ENCODE measurements around the gene VTCN1.

VTCN1 gene

GRCh38 chr1:117143871-117144270 is 66.9 kb downstream of the VTCN1 start:
- no peaks in the 10 kb centered on the region for H3K9me3 ChIP-seq (ENCODE audit: severe bottlenecking)
- H3K36me3 ChIP-seq: no peaks in the 10 kb centered on the region
- H3K27me3 ChIP-seq (ENCODE audit: insufficient read depth, low read depth, severe bottlenecking): no peaks in the 10 kb centered on the region
- DNase-seq: no peak
- TF ChIP-seq CTCF (IDR thresholded peaks at IDR 0.05; ENCODE audit: low read depth, low read length): no peak
- H3K4me3 ChIP-seq (ENCODE audit: low read depth, low read length): no peak overlapping the region
- no peak overlapping the region for H3K27ac ChIP-seq

- no peak for TF ChIP-seq CTCF (IDR thresholded peaks at IDR 0.05; ENCODE audit: low read depth, low read length)
- Histone ChIP-seq H3K27me3 (ENCODE audit: insufficient read depth, low read depth, severe bottlenecking) (no peaks in the 10 kb centered on the region), H3K27ac (no peak overlapping the region), H3K4me3 (ENCODE audit: low read depth, low read length) (no peak overlapping the region), H3K9me3 (ENCODE audit: severe bottlenecking) (no peaks in the 10 kb centered on the region), H3K36me3 (no peaks in the 10 kb centered on the region)
- no peak for DNase-seq
These were observed 67.6 kb downstream of the VTCN1 start for GRCh38 chr1:117143172-117143571.

- no peaks in the 10 kb centered on the region for H3K9me3 ChIP-seq (ENCODE audit: severe bottlenecking)
- H3K36me3 ChIP-seq: no peaks in the 10 kb centered on the region
- H3K27ac ChIP-seq: no peak overlapping the region
- H3K27me3 ChIP-seq (ENCODE audit: insufficient read depth, low read depth, severe bottlenecking): no peaks in the 10 kb centered on the region
- TF ChIP-seq CTCF (IDR thresholded peaks at IDR 0.05; ENCODE audit: low read depth, low read length): no peak
- no peak for DNase-seq
- H3K4me3 ChIP-seq (ENCODE audit: low read depth, low read length): no peak overlapping the region
These were observed 68.5 kb downstream of the VTCN1 start for GRCh38 chr1:117142200-117142599.

- no peak overlapping the region for H3K27ac ChIP-seq
- H3K27me3 ChIP-seq (ENCODE audit: insufficient read depth, low read depth, severe bottlenecking): no peaks in the 10 kb centered on the region
- no peak for TF ChIP-seq CTCF (IDR thresholded peaks at IDR 0.05; ENCODE audit: low read depth, low read length)
- H3K4me3 ChIP-seq (ENCODE audit: low read depth, low read length): no peak overlapping the region
- DNase-seq: no peak
- no peaks in the 10 kb centered on the region for H3K9me3 ChIP-seq (ENCODE audit: severe bottlenecking)
- H3K36me3 ChIP-seq: no peaks in the 10 kb centered on the region
These were observed 72.2 kb downstream of the VTCN1 start for GRCh38 chr1:117138561-117138960.

GRCh38 chr1:117138106-117138505 is 72.6 kb downstream of the VTCN1 start:
- Histone ChIP-seq H3K27ac (no peak overlapping the region), H3K4me3 (ENCODE audit: low read depth, low read length) (no peak overlapping the region), H3K9me3 (ENCODE audit: severe bottlenecking) (no peaks in the 10 kb centered on the region), H3K36me3 (no peaks in the 10 kb centered on the region), H3K27me3 (ENCODE audit: insufficient read depth, low read depth, severe bottlenecking) (no peaks in the 10 kb centered on the region)
- no peak for TF ChIP-seq CTCF (IDR thresholded peaks at IDR 0.05; ENCODE audit: low read depth, low read length)
- no peak for DNase-seq

- Histone ChIP-seq H3K36me3 (no peaks in the 10 kb centered on the region), H3K27ac (no peak overlapping the region), H3K27me3 (ENCODE audit: insufficient read depth, low read depth, severe bottlenecking) (no peaks in the 10 kb centered on the region), H3K4me3 (ENCODE audit: low read depth, low read length) (no peak overlapping the region), H3K9me3 (ENCODE audit: severe bottlenecking) (no peaks in the 10 kb centered on the region)
- no peak for DNase-seq
- no peak for TF ChIP-seq CTCF (IDR thresholded peaks at IDR 0.05; ENCODE audit: low read depth, low read length)
These were observed 73.4 kb downstream of the VTCN1 start for GRCh38 chr1:117137281-117137855.

Measured in WERI-Rb-1 (cell line).